OCI-LY7 (cell line): ENCODE measurements around the gene RAB3C. TPM values are rescaled to one million over a fixed set of nuclear protein-coding genes. Genes with fewer than 3 reads are reported as not detected.

Experiments used
- BruUV-seq: library from RNA; stranded (reverse); fragments of 400-500 nt; replicated peaks from 2 replicates; lab custom pipeline; 2021; lab: Mats Ljungman, UMichigan
- CTCF ChIA-PET: fragments of 300-600 bp; sonication (Branson Sonifier 250); formaldehyde crosslinking; loops from one replicate; lab custom pipeline; 2022; ENCODE audit warnings: antibody characterized with exemption; ENCODE audit not compliant: unreplicated experiment; lab: Charles Lee
- POLR2A ChIA-PET: fragments of 300-600 bp; sonication (Branson Sonifier 250); formaldehyde crosslinking; loops from one replicate; lab custom pipeline; 2022; ENCODE audit warnings: antibody characterized with exemption; lab: Charles Lee
- DNase-seq: peaks from one replicate; pipeline ENCODE4 v3.0.0-alpha.2; 2015; ENCODE audit warnings: low spot score
- H2AFZ ChIP-seq: fragments of 200-600 bp; sonication (generic), shearing (Covaris generic); 2 replicates; pipeline ENCODE4 v1.6.1; 2014; ENCODE audit warnings: mild to moderate bottlenecking, antibody characterized with exemption, low read length, moderate library complexity
- H3K27ac ChIP-seq: fragments of 200-600 bp; sonication (generic); 2 replicates; pipeline ENCODE4 v1.5.1; 2014; ENCODE audit warnings: mixed run types, low read depth, mild to moderate bottlenecking, moderate library complexity, low read length, inconsistent platforms; ENCODE audit not compliant: poor library complexity, severe bottlenecking
- H3K36me3 ChIP-seq: fragments of 200-600 bp; sonication (generic); 2 replicates; pipeline ENCODE4 v1.6.1; 2014; ENCODE audit warnings: mild to moderate bottlenecking, antibody characterized with exemption, low read length, moderate library complexity, mixed read lengths; ENCODE audit not compliant: insufficient read depth
- H3K4me1 ChIP-seq: fragments of 200-600 bp; sonication (generic); 2 replicates; pipeline ENCODE4 v1.5.1; 2014; ENCODE audit warnings: mild to moderate bottlenecking, low read length; ENCODE audit not compliant: insufficient read depth, poor library complexity, severe bottlenecking
- H3K4me2 ChIP-seq: fragments of 200-600 bp; sonication (generic); 2 replicates; pipeline ENCODE4 v1.6.1; 2014; ENCODE audit warnings: mild to moderate bottlenecking, low read length
- H3K4me3 ChIP-seq: fragments of 200-600 bp; sonication (generic); 2 replicates; pipeline ENCODE4 v1.5.1; 2014; ENCODE audit warnings: mild to moderate bottlenecking, low read depth, low read length; ENCODE audit not compliant: poor library complexity, severe bottlenecking
- H3K79me2 ChIP-seq: fragments of 200-600 bp; sonication (generic); 2 replicates; pipeline ENCODE4 v1.6.1; 2016; ENCODE audit warnings: low read depth, mild to moderate bottlenecking, low read length, moderate library complexity, mixed read lengths; ENCODE audit not compliant: insufficient read depth
- H3K9me2 ChIP-seq: fragments of 200-600 bp; sonication (generic); 2 replicates; pipeline ENCODE4 v1.6.1; 2016; ENCODE audit warnings: mild to moderate bottlenecking, low read length, mixed read lengths; ENCODE audit not compliant: insufficient read depth
- H3K9me3 ChIP-seq: fragments of 200-600 bp; sonication (generic); 2 replicates; pipeline ENCODE4 v1.6.1; 2014; ENCODE audit warnings: mild to moderate bottlenecking, mixed run types, low read length, mixed read lengths
- H4K20me1 ChIP-seq: fragments of 200-600 bp; sonication (generic); 2 replicates; pipeline ENCODE4 v1.6.1; 2014; ENCODE audit warnings: mild to moderate bottlenecking, antibody characterized with exemption, low read length, moderate library complexity, mixed read lengths; ENCODE audit not compliant: insufficient read depth
- EZH2phosphoT487 ChIP-seq: fragments of 200-600 bp; sonication (generic); IDR thresholded peaks from 2 replicates; pipeline ENCODE4 v1.6.1; 2018; ENCODE audit warnings: low read depth, borderline replicate concordance, mild to moderate bottlenecking, mixed run types, antibody characterized with exemption, low read length, moderate library complexity, mixed read lengths
- intact Hi-C: fragments of 100-400 bp; cut with micrococcal nuclease; formaldehyde crosslinking; loops from one replicate; pipeline ENCODE4 v1.10.0; 2022; ENCODE audit not compliant: unreplicated experiment
- total RNA-seq, 2 experiments: library from RNA; depleted of rRNA in 1 of 2; stranded (reverse); fragments of >200 nt in 1 of 2; shearing (Covaris generic) in 1 of 2; gene quantifications; 2 replicates each; pipeline ENCODE4 v1.2.3, GENCODE V29; 2014 to 2022
- TF ChIP-seq, protein P1 (sequence below): fragments of 200-600 bp; sonication (generic); conservative IDR thresholded peaks from 2 replicates; pipeline ENCODE4 v1.5.1; 2014; ENCODE audit warnings: mild to moderate bottlenecking, antibody characterized with exemption, low read length, moderate library complexity, mixed read lengths

Gene RAB3C
- total RNA-seq, 2 experiments from 2014 or later = not detected

DNA sequence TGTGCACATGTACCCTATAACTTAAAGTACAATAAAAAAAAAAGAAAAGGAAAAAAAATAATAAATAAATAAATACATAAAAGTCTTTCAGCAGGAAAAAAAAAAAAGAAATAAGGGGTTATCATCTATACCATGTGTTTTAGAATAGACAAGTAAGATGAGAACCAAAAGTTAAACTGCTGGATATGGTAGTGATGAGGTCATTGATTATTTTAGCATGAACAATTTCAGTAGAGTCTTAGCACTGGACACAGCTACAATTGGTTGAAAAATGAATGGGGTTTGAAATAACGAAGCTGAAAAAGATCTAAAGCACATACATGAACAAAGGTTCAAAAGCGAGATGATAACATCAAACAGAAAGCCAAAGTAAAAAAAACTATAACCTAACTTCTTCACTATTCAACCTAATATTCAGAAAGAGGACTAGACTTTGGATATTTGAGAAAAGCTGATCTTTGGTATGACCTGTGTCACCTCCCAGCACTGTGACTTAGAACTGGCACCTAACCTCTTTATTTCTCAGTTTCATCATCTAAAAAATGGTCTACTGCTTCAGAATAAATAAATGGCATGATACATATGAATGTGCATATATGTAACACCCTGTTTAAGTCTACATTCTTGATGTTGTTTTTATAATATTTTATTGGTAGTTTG, 133.3 kb downstream of the RAB3C start:
- no peaks in the 10 kb centered on the region for H3K79me2 ChIP-seq
- H3K9me2 ChIP-seq = no peaks in the 10 kb centered on the region
- no peak overlapping the region for H3K4me3 ChIP-seq
- no peak overlapping the region for H3K27ac ChIP-seq
- intact Hi-C loops = no loop called here
- H2AFZ ChIP-seq = no peak overlapping the region
- CTCF ChIA-PET = interaction anchor here (0.6 kb wide), 1 partner anchor 16 kb away, joined by 3 read pairs; no protein-coding TSS in a partner anchor
- BruUV-seq = no TSS peak
- no peaks in the 10 kb centered on the region for H4K20me1 ChIP-seq
- H3K4me1 ChIP-seq = no peaks in the 10 kb centered on the region
- TF ChIP-seq EZH2phosphoT487 = no peak
- TF ChIP-seq, protein P1, sequence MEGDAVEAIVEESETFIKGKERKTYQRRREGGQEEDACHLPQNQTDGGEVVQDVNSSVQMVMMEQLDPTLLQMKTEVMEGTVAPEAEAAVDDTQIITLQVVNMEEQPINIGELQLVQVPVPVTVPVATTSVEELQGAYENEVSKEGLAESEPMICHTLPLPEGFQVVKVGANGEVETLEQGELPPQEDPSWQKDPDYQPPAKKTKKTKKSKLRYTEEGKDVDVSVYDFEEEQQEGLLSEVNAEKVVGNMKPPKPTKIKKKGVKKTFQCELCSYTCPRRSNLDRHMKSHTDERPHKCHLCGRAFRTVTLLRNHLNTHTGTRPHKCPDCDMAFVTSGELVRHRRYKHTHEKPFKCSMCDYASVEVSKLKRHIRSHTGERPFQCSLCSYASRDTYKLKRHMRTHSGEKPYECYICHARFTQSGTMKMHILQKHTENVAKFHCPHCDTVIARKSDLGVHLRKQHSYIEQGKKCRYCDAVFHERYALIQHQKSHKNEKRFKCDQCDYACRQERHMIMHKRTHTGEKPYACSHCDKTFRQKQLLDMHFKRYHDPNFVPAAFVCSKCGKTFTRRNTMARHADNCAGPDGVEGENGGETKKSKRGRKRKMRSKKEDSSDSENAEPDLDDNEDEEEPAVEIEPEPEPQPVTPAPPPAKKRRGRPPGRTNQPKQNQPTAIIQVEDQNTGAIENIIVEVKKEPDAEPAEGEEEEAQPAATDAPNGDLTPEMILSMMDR = no peak
- DNase-seq = no peak
- POLR2A ChIA-PET = no interaction called here
- no peaks in the 10 kb centered on the region for H3K9me3 ChIP-seq
- no peaks in the 10 kb centered on the region for H3K36me3 ChIP-seq
- no peak overlapping the region for H3K4me2 ChIP-seq

DNA sequence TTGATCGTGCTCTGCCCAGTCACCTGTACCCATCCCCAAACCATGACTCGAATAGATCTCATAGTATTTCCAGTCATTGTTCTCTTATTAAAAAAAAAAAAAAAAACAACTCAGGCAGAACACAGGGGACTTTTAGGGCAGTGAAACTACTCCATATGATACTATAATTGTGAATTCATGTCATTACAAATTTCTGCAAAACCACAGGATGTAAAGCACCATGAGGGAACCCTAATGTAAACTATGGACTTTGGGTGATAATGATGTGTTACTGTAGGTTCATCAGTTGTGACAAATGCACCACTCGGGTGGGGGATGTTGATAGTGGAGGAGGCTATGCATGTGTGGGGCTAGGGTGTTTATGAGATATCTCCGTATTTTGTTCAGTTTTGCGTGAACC, 133.8 kb downstream of the RAB3C start:
- no peaks in the 10 kb centered on the region for H4K20me1 ChIP-seq
- BruUV-seq = no TSS peak
- no peaks in the 10 kb centered on the region for H3K79me2 ChIP-seq
- no peak overlapping the region for H3K4me2 ChIP-seq
- no peaks in the 10 kb centered on the region for H3K36me3 ChIP-seq
- H3K4me3 ChIP-seq = no peak overlapping the region
- no peaks in the 10 kb centered on the region for H3K9me3 ChIP-seq
- no peak overlapping the region for H2AFZ ChIP-seq
- TF ChIP-seq, protein P1 = no peak
- no peak for TF ChIP-seq EZH2phosphoT487
- ChIA-PET POLR2A (no interaction called here), CTCF (interaction anchor here (0.6 kb wide), 1 partner anchor 16 kb away, joined by 3 read pairs; no protein-coding TSS in a partner anchor)
- no peak overlapping the region for H3K27ac ChIP-seq
- H3K4me1 ChIP-seq = no peaks in the 10 kb centered on the region
- intact Hi-C loops = no loop called here
- DNase-seq = no peak
- no peaks in the 10 kb centered on the region for H3K9me2 ChIP-seq

DNA sequence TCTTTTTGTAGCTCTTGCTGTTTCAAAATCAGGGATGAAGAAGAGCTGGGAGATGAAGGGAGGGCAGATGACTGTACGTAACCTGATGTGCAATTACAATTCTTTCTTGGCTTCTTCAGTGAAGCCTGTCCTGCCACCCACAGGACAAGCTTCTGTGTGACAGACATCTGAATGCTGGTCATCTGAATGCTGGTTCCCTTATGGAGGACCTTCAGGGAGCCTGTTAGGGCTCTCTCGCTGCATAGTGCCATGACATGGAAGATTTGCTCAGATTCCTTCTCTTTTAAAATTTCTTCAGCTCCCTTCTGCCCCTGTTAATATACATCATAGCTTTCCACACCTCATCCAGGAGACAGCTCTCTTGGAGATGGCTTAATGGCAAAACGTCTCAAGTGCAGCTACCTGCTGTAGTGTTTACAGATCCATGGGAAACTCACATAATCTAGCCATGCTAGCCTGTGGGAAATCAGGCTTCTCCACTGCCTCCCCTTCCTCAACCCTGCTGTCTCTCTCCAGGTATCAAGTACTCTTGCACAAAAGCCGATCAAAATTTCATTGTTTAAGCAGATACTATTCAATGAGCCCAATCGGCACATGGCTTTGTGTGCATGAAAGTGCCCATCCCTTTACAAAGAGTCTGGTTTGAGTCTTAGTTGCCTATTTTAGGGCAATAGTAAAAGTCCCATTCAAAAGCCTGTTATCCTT, 134.6 kb downstream of the RAB3C start:
- Histone ChIP-seq H3K4me1 (no peaks in the 10 kb centered on the region), H2AFZ (no peak overlapping the region), H3K9me3 (no peaks in the 10 kb centered on the region), H3K9me2 (no peaks in the 10 kb centered on the region), H3K79me2 (no peaks in the 10 kb centered on the region), H3K4me3 (no peak overlapping the region), H4K20me1 (no peaks in the 10 kb centered on the region), H3K27ac (no peak overlapping the region), H3K36me3 (no peaks in the 10 kb centered on the region), H3K4me2 (no peak overlapping the region)
- ChIA-PET POLR2A (no interaction called here), CTCF (no interaction called here)
- intact Hi-C loops = no loop called here
- BruUV-seq = no TSS peak
- no peak for TF ChIP-seq EZH2phosphoT487
- DNase-seq = no peak
